IgD-negative memory B cell (primary cell): Measurements from ENCODE around the gene BRMS1. TPM values are rescaled to one million over a fixed set of nuclear protein-coding genes. Genes with fewer than 3 reads are reported as not detected.
A peak's percentile ranks its signal among the peaks of the same experiment; 100 is the strongest.
"Not testable (repeated sequence)": the region's sequence is repeated elsewhere in the genome, so short reads cannot be mapped to it uniquely, and the experiment has no call there.

Experiments used
- H3K27ac Mint-ChIP-seq, 3 donors: one replicate each; pipeline ENCODE4 v1.8.0; 2020 to 2022; ENCODE audit warnings: mild to moderate bottlenecking in 3 of 3, mixed read lengths in 3 of 3, moderate library complexity in 1 of 3
- H3K27me3 Mint-ChIP-seq: one replicate; pipeline ENCODE4 v1.8.0; 2021; ENCODE audit warnings: mixed read lengths
- H3K36me3 Mint-ChIP-seq: one replicate; pipeline ENCODE4 v1.8.0; 2020; ENCODE audit warnings: mild to moderate bottlenecking, mixed read lengths
- H3K4me1 Mint-ChIP-seq, 3 donors: one replicate each; pipeline ENCODE4 v1.8.0; 2020 to 2022; ENCODE audit warnings: mixed read lengths in 3 of 3, mild to moderate bottlenecking in 1 of 3
- H3K4me3 Mint-ChIP-seq, 4 donors: one replicate each; pipeline ENCODE4 v1.8.0; 2020 to 2022; ENCODE audit warnings: mild to moderate bottlenecking in 4 of 4, mixed read lengths in 4 of 4, moderate library complexity in 3 of 4
- H3K9me3 Mint-ChIP-seq, 3 donors: one replicate each; pipeline ENCODE4 v1.8.0; 2020 to 2021; ENCODE audit warnings: mixed read lengths in 3 of 3, mild to moderate bottlenecking in 1 of 3
- polyA plus RNA-seq: library from polyadenylated mRNA; unstranded; fragments of 300-500 nt; fragmentation: Illumina TruSeq; gene quantifications from one replicate; pipeline ENCODE4 v1.2.3, GENCODE V29; 2021

Gene BRMS1
- polyA plus RNA-seq, 1 donor from 2014 or later = 80.6 TPM

GRCh38 chr11:66367561-66368312 is 22.8 kb upstream of the BRMS1 start:
- Mint-ChIP-seq H3K9me3 (no peaks in the 10 kb centered on the region), H3K36me3 (peaks cover 3% of the 10 kb centered on the region), H3K4me3 (peak overlapping the region in 1 of 4 donors; percentile 46), H3K4me1 (peaks cover 0 to 7% (median 5%) of the 10 kb centered on the region in 3 donors), H3K27ac (no peak overlapping the region), H3K27me3 (no peaks in the 10 kb centered on the region)

- H3K27ac Mint-ChIP-seq = no peak overlapping the region
- peaks cover 3% of the 10 kb centered on the region for H3K36me3 Mint-ChIP-seq
- no peaks in the 10 kb centered on the region for H3K27me3 Mint-ChIP-seq
- H3K9me3 Mint-ChIP-seq = no peaks in the 10 kb centered on the region
- peaks cover 0 to 5% (median 4%) of the 10 kb centered on the region in 3 donors for H3K4me1 Mint-ChIP-seq
- H3K4me3 Mint-ChIP-seq = peak overlapping the region in 1 of 4 donors; percentile 55
These were observed 22.1 kb upstream of the BRMS1 start for GRCh38 chr11:66366844-66367477.

DNA sequence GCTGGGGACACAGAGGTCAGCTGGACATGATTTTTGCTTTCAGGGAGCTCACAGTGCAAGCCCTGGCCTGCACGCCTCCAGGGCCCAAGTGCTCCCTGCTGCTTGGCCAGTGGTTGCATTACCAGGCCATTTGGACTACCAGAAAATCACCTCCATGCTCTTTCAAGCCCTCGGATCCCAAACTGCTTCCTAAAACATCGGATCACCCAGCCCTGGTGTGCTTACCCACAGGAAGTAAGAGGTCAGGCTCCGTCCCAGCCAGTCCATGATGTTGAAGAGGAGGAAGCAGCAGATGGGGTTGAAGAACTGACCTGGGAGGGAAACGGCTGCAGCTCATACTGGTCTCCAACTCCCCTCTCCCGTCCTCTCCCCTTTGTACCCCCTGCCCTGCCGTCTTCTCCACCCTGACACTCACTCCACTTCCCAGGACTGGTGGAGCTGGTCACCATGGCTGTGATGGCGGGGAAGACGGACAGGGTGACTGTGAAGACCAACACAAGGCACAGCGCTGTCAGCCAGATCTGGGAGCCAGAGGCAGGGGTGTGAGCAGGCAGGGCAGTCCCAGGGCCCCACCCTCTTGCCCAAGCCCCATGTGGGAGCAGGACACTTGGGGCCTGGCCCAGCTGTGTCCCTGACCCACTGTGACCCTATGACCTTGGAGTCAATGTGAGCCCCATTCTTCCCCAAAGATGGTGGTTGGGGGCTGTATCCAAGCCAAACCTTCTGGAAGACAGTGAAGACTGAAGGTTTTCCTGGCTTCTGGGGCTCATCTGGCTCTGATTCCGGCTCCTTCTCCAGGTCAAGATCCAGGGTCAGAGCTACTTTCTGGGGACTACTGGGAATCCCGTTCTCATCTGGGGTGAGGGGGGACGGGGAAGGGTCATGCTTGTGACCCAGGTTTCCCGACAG is 21.1 kb upstream of the BRMS1 start:
- Mint-ChIP-seq H3K9me3 (no peaks in the 10 kb centered on the region), H3K36me3 (peaks cover 3% of the 10 kb centered on the region), H3K4me1 (peaks cover 0 to 5% (median 4%) of the 10 kb centered on the region in 3 donors), H3K27ac (no peak overlapping the region), H3K4me3 (no peak overlapping the region), H3K27me3 (no peaks in the 10 kb centered on the region)

GRCh38 chr11:66365166-66365565 is 20.3 kb upstream of the BRMS1 start:
- Mint-ChIP-seq H3K9me3 (no peaks in the 10 kb centered on the region), H3K4me1 (peaks cover 0 to 5% (median 4%) of the 10 kb centered on the region in 3 donors), H3K4me3 (no peak overlapping the region), H3K27ac (no peak overlapping the region), H3K27me3 (no peaks in the 10 kb centered on the region), H3K36me3 (peaks cover 3% of the 10 kb centered on the region)

GRCh38 chr11:66363805-66364535 is 19.1 kb upstream of the BRMS1 start:
- Mint-ChIP-seq H3K27ac (no peak overlapping the region), H3K4me3 (no peak overlapping the region), H3K9me3 (no peaks in the 10 kb centered on the region), H3K36me3 (peaks cover 3% of the 10 kb centered on the region), H3K27me3 (no peaks in the 10 kb centered on the region), H3K4me1 (no peaks in the 10 kb centered on the region)

- Mint-ChIP-seq H3K9me3 (no peaks in the 10 kb centered on the region), H3K27ac (no peak overlapping the region), H3K4me1 (no peaks in the 10 kb centered on the region), H3K4me3 (peak overlapping the region in 1 of 4 donors; percentile 5), H3K27me3 (no peaks in the 10 kb centered on the region), H3K36me3 (peaks cover 1% of the 10 kb centered on the region)
These were observed 18.3 kb upstream of the BRMS1 start for GRCh38 chr11:66363187-66363601.

DNA sequence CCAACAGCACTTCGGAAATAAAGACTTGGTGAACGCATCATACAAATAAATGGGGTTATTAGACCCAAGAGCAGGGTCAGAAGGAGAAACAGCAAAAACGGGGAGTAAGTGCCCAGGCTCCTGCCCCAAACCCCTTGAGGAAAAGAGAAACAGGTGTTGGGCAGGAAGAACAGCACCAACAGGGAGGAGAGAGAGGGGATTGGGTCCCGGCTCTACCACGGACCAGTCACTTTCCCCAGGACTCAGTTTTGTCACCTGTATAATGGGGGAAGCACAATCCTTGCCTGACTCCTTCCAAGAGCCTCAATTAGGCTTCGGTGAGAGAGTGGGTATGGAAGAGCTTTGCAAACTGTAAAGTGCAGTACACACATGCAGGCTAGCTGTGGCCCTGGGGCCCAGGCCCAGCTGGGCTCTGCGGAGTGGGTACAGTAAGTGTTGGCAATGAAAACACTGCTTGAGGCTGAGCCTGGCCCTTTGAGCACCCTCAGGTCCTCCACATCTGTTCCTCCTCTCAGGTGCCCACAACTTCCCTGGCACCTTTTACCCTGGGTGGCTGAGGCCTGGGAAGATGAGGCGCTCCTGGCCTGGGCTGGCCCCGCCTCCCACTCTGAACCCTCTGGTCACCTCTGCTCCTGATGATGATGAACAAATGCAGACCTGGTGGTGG is 17.7 kb upstream of the BRMS1 start:
- no peak overlapping the region for H3K27ac Mint-ChIP-seq
- H3K9me3 Mint-ChIP-seq = no peaks in the 10 kb centered on the region
- H3K36me3 Mint-ChIP-seq = peaks cover 1% of the 10 kb centered on the region
- H3K27me3 Mint-ChIP-seq = no peaks in the 10 kb centered on the region
- H3K4me3 Mint-ChIP-seq = no peak overlapping the region
- H3K4me1 Mint-ChIP-seq = no peaks in the 10 kb centered on the region

GRCh38 chr11:66361502-66361941 is 16.6 kb upstream of the BRMS1 start:
- Mint-ChIP-seq H3K27me3 (no peaks in the 10 kb centered on the region), H3K36me3 (peaks cover 1% of the 10 kb centered on the region), H3K4me3 (no peak overlapping the region), H3K4me1 (no peaks in the 10 kb centered on the region), H3K9me3 (no peaks in the 10 kb centered on the region), H3K27ac (no peak overlapping the region)

DNA sequence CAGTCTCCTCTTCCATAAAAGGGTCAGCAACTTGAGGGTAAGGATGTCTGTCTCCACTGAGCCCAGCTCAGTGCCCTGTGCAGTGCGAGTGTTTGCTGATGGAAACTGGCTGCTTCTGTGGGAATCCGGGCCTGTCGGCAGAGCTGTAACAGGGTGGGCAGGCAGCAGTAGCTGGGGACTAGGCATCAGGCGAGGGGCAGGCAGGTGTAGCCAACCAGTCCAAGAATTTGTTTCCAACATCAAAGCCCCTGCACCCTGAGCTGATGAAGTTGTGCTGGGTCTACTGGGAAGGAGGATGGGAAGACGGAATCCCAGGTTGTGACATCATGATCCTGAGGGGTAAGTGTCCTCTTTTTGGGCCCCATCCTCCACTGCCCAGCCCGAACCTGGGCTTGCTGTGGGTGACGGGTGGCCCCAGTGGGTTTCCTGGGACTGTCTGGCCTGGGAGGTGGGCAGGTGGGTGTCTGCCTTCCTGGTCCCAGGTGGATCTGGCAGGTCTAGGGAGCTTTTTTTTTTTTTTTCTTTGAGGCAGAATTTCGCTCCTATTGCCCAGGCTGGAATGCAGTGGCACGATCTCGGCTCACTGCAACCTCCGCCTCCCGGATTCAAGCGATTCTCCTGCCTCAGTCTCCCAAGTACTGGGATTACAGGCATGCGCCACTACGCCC is 15.6 kb upstream of the BRMS1 start:
- H3K27me3 Mint-ChIP-seq = no peaks in the 10 kb centered on the region
- no peak overlapping the region for H3K4me3 Mint-ChIP-seq
- H3K36me3 Mint-ChIP-seq = peaks cover 1% of the 10 kb centered on the region
- H3K9me3 Mint-ChIP-seq = no peaks in the 10 kb centered on the region
- peak overlapping the region in 1 of 3 donors; percentile 35 for H3K27ac Mint-ChIP-seq
- H3K4me1 Mint-ChIP-seq = no peaks in the 10 kb centered on the region

DNA sequence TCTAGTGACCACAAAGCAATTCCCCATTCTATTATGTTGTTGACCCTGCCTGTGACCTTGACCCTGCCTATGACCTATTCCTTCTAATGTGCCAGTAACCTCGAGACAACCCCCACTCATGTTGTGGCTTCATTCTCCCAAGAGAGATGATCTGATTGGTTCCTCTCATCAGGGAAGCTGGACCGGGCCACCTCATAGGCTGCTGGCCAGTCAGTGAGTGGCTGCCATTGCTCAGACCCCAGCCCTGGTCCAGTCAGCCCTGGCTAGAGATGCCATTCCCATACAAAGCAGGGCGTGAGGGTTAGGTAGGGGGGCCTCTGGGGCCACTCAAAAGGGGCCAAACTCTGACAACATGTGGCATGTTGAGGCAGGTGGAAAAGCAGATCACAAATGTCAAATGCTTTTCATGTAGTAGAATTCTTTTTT is 14.8 kb upstream of the BRMS1 start:
- Mint-ChIP-seq H3K4me1 (no peaks in the 10 kb centered on the region), H3K4me3 (no peak overlapping the region), H3K27ac (no peak overlapping the region), H3K27me3 (no peaks in the 10 kb centered on the region), H3K9me3 (no peaks in the 10 kb centered on the region), H3K36me3 (peaks cover 1% of the 10 kb centered on the region)

DNA sequence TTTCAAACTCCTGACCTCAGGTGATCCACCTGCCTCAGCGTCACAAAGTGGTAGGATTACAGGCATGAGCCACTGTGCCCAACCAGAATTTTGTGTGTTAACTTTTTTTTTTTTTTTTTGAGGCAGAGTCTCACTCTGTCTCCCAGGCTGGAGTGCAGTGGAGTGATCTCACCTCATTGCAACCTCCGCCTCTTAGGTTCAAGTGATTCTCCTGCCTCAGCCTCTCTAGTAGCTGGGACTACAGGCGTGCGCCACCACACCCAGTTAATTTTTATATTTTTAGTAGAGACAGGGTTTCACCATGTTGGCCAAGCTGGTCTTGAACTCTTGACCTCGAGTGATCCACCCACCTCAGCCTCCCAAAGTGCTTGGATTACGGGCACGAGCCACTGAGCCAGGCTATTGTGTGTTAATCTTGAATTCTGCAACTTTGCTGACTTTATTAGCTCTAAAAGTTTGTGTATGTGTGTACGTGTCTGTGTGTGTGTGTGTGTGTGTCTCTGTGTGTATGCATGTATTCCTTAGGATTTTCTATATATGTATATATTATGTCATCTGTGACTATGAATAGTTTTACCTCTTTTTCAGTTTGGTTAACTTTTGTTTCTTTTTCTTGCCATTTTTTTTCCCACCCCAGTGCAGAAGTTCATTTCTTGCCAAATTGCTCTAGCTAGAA is 5.8 kb upstream of the BRMS1 start:
- H3K27ac Mint-ChIP-seq, H3K9me3 Mint-ChIP-seq, H3K36me3 Mint-ChIP-seq, H3K27me3 Mint-ChIP-seq: not testable (repeated sequence)
- peak overlapping the region in 1 of 4 donors; percentile 54 for H3K4me3 Mint-ChIP-seq
- H3K4me1 Mint-ChIP-seq = peaks cover 8 to 11% (median 11%) of the 10 kb centered on the region in 3 donors

DNA sequence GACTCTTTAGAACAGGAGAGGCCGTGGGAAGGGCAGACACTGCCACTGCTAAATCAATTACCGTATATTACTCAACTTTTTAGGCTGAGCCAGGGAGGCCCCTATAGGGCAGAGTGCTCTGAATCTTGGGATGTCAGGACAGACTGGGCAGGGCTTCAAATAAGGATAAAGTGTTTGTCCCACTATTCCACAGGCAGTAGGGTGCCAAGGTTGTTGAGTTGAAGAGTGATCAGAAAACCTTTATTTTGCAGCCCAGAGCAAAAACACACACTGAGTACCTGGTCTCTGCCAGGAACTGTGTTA is 4.1 kb upstream of the BRMS1 start:
- Mint-ChIP-seq H3K36me3 (no peaks in the 10 kb centered on the region), H3K4me1 (peaks cover 19 to 26% (median 22%) of the 10 kb centered on the region in 3 donors), H3K9me3 (no peaks in the 10 kb centered on the region), H3K27ac (peak overlapping the region; percentile 49 to 99 (median 99)), H3K27me3 (no peaks in the 10 kb centered on the region), H3K4me3 (peak overlapping the region; percentile 20 to 98 (median 51))
